Cardiac muscle cell (in vitro differentiated cells and primary cell): ENCODE results near the gene SIVA1. TPM values are rescaled to one million over a fixed set of nuclear protein-coding genes. Genes with fewer than 3 reads are reported as not detected.

Source experiments
- DNase-seq, 2 donors: peaks; one replicate each; pipeline versions ENCODE4 v3.0.0 to v3.0.0-alpha.2; 2010 to 2017; ENCODE audit warnings: low read depth in 1 of 2, low spot score in 1 of 2
- H3K27ac ChIP-seq: fragments of 200-600 bp; sonication (generic); 2 replicates; pipeline ENCODE4 v1.5.1; 2016
- H3K27me3 ChIP-seq: fragments of 200-600 bp; sonication (generic); 2 replicates; pipeline ENCODE4 v1.6.0; 2016; ENCODE audit warnings: control low read depth
- H3K36me3 ChIP-seq: fragments of 200-600 bp; sonication (generic); 2 replicates; pipeline ENCODE4 v1.5.1; 2016; ENCODE audit warnings: control low read depth
- H3K4me1 ChIP-seq: fragments of 200-600 bp; sonication (generic); 2 replicates; pipeline ENCODE4 v1.8.1; 2017; ENCODE audit warnings: low read depth, mild to moderate bottlenecking, mixed run types
- H3K4me3 ChIP-seq: fragments of 200-600 bp; sonication (generic); 2 replicates; pipeline ENCODE4 v1.5.1; 2016; ENCODE audit warnings: mild to moderate bottlenecking
- H3K9me3 ChIP-seq: fragments of 200-600 bp; sonication (generic); 2 replicates; pipeline ENCODE4 v1.5.1; 2017; ENCODE audit warnings: low read depth, mild to moderate bottlenecking, control low read depth
- polyA plus RNA-seq: library from polyadenylated mRNA; unstranded; fragments of >200 nt; fragmentation: Nextera tagmentation; extraction: Ambion mirVana; gene quantifications from 2 replicates; pipeline ENCODE4 v1.2.1, GENCODE V29; 2016
- total RNA-seq: library from RNA; depleted of rRNA; stranded (reverse); fragments of >200 nt; gene quantifications from 2 replicates; pipeline ENCODE4 v1.2.3, GENCODE V29; 2016
- TF ChIP-seq, protein P1 (sequence below): IDR thresholded peaks from 2 replicates; pipeline ENCODE4 v1.5.1; 2012; ENCODE audit warnings: low read depth, mild to moderate bottlenecking, low read length

The SIVA1 gene
- total and polyA plus RNA-seq, 2 experiments from 2014 or later: 145 to 278 TPM

GRCh38 chr14:104721505-104722431 is 31.2 kb upstream of the SIVA1 start:
- Histone ChIP-seq H3K9me3 (no peaks in the 10 kb centered on the region), H3K27me3 (no peaks in the 10 kb centered on the region), H3K4me3 (no peak overlapping the region), H3K36me3 (no peaks in the 10 kb centered on the region), H3K4me1 (peaks cover 23% of the 10 kb centered on the region), H3K27ac (peak overlapping the region; percentile 90)
- DNase-seq: peak in 1 of 2 donors; percentile 69
- TF ChIP-seq, protein P1, sequence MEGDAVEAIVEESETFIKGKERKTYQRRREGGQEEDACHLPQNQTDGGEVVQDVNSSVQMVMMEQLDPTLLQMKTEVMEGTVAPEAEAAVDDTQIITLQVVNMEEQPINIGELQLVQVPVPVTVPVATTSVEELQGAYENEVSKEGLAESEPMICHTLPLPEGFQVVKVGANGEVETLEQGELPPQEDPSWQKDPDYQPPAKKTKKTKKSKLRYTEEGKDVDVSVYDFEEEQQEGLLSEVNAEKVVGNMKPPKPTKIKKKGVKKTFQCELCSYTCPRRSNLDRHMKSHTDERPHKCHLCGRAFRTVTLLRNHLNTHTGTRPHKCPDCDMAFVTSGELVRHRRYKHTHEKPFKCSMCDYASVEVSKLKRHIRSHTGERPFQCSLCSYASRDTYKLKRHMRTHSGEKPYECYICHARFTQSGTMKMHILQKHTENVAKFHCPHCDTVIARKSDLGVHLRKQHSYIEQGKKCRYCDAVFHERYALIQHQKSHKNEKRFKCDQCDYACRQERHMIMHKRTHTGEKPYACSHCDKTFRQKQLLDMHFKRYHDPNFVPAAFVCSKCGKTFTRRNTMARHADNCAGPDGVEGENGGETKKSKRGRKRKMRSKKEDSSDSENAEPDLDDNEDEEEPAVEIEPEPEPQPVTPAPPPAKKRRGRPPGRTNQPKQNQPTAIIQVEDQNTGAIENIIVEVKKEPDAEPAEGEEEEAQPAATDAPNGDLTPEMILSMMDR: no peak

GRCh38 chr14:104722938-104723650 is 29.9 kb upstream of the SIVA1 start:
- H3K9me3 ChIP-seq: no peaks in the 10 kb centered on the region
- H3K27ac ChIP-seq: peak overlapping the region; percentile 90
- H3K36me3 ChIP-seq: no peaks in the 10 kb centered on the region
- no peak for DNase-seq
- no peak overlapping the region for H3K4me3 ChIP-seq
- TF ChIP-seq, protein P1: no peak
- H3K27me3 ChIP-seq: no peaks in the 10 kb centered on the region
- peaks cover 23% of the 10 kb centered on the region for H3K4me1 ChIP-seq

DNA sequence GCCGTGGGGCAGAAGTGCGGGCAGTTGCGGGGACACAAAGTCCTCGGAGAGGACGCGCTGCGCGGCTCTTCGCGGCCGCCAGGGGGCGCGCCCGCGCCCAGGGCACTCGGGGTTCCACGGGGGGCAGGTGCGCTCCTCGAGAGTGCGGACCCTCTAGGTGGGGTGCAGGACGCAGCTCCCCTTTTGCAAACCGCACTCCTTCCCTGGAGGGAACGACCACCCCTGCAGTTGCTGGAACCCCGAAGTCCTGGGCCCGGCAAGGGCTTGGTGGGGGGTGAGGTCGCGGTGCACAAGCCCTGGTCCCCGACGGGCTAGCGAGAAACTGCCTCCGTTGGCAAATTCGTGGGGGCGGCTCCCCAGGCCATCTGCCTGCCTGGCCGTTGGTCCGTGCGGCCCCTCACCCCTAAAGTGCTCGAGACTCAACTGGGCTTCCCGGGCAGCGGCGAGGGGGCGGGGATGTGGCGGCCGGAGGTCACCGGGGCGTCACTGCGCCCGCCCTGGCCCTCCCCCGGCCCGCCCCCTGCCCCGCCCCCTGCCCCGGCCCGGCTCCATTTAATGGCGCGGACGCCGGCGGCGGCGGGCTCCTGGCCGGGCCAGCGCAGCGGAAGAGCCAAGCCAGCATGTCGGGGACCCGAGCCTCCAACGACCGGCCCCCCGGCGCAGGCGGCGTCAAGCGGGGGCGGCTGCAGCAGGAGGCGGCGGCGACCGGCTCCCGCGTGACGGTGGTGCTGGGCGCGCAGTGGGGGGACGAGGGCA is 29.1 kb upstream of the SIVA1 start, which contains the start of gene ADSS1:
TSS of gene ADSS1 (plus strand) at position 579 of the 756 bp plus-strand sequence. CDS start at position 621, 42 bp downstream.
- H3K9me3 ChIP-seq: no peaks in the 10 kb centered on the region
- TF ChIP-seq, protein P1: peak; percentile 86
- H3K4me1 ChIP-seq: peaks cover 23% of the 10 kb centered on the region
- peak within 1 kb of the TSS; percentile 76 for H3K4me3 ChIP-seq
- peak; percentile 55 to 84 for DNase-seq
- no peaks in the 10 kb centered on the region for H3K36me3 ChIP-seq
- H3K27me3 ChIP-seq: no peaks in the 10 kb centered on the region
- H3K27ac ChIP-seq: peak within 1 kb of the TSS; percentile 90

DNA sequence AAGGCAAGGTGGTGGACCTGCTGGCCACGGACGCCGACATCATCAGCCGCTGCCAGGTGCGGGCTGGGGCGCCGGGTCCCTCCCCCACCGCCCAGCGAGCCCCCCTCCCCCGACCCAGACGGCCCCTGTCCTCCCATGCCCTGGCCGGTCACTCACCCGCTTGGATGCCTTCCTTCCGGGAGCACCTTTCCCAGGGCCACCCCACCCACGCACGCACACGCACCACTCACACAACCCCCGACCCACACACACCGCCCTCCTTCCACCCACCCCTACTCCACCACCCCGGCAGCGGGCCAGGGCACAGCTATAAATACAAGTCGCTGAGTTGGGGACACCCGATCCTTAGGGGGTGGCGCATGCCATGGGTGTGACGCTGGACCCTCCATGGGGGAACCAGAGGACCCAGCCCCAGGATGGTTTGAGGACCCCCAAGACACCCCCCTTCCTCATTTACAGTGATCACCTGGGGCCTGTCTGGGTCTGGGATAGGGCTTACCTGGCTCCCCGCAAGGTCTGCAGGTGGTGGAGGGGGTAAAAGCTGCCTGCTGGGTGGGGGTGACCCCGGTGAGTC is 28.5 kb upstream of the SIVA1 start:
- Histone ChIP-seq H3K4me3 (peak overlapping the region; percentile 76), H3K4me1 (peaks cover 23% of the 10 kb centered on the region), H3K27ac (no peak overlapping the region), H3K36me3 (no peaks in the 10 kb centered on the region), H3K9me3 (no peaks in the 10 kb centered on the region), H3K27me3 (no peaks in the 10 kb centered on the region)
- peak in 1 of 2 donors; percentile 24 for DNase-seq
- TF ChIP-seq, protein P1: no peak
